HG02885 (cell line): ENCODE data around the gene SND1.

ENCODE experiments used
- ATAC-seq: cut with Tn5 transposase; IDR thresholded peaks from one replicate; pipeline ENCODE4 v1.9.1; 2021; ENCODE audit warnings: mild to moderate bottlenecking; ENCODE audit not compliant: unreplicated experiment, poor library complexity

The SND1 gene

DNA sequence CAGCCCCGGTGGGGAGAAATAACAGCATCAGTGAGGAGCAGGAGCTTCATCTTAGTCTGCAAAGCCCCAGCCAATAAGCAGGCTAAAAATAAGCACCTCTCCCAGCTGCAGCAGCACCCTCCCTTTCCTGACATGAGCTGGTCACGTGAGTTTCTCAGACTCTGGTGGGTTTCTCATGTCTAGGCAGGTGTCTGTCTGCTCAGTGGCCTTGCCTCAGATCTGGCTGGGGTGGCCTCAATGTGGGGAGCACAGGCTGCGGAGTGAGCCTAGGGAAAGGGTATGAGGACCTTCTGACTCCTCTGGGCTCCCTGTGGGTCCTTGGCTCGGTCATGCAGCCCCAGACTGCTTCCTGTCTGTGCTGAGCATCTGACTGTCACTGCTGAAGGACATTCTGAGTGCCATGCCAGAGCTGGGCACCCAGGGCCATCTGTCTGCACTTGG lies 460.8 kb downstream of the SND1 start:
- peak; percentile 19 for ATAC-seq

DNA sequence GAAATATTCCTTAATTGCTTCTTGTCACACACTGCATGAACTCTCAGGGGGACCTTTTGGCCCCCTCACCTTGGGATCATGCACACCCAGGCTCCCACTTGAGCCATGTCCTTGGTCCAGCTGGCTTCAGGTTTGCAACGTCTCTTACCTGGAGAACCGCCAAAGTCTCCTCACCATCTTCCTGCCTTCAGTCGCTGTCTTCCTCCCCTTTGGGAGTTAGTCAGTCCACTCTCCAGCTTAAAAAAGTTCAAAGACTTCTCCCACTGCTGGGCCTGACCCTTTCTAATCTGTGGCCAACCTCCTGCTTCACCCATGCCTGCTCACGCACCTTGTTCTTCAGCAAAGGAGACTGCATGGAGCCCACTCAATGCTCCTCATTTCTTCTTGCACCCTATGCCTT lies 461.8 kb downstream of the SND1 start:
- no peak for ATAC-seq

DNA sequence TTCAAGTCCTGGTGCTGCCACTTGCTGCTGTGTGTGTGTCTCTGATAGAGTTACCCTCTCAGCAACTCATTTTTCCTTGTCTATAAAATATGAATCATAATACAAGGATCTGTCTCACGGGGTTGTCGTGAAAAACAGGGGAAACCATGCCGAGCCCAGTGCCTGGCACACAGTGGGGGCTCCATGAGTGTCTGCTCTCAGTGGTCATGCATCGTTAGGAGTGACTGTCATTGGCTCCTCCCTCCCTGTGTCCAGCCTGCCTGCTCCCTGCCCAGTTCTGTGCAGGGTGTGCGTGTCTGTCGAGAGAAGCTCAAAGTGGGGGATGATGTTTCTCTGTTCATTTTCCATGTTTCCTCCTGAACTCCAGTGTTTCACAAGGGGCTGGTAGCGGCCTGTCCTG lies 462.8 kb downstream of the SND1 start:
- no peak for ATAC-seq

DNA sequence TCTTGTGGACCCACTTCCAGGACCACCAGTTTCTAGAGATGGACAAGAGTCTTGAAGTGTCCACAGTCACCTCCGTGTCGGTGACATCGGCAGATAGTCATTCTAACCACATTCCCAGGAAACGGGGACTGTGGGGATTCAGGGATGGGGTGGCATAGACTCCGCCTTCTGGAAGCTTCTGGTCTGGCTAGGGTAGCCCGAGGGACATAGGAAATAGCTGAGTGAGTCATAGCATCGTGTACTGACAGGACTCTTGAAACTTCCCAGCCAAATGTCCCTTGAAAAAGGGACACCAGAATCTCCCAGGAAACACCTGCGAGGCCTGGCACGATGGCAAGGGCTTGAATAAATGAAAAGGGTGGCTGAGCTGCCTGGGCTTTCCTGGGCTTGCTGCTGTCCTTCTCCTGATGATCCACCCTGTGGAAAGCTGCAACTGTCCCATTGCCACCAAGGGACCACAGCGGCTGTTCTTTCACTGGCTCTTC lies 463.4 kb downstream of the SND1 start:
- ATAC-seq: no peak

DNA sequence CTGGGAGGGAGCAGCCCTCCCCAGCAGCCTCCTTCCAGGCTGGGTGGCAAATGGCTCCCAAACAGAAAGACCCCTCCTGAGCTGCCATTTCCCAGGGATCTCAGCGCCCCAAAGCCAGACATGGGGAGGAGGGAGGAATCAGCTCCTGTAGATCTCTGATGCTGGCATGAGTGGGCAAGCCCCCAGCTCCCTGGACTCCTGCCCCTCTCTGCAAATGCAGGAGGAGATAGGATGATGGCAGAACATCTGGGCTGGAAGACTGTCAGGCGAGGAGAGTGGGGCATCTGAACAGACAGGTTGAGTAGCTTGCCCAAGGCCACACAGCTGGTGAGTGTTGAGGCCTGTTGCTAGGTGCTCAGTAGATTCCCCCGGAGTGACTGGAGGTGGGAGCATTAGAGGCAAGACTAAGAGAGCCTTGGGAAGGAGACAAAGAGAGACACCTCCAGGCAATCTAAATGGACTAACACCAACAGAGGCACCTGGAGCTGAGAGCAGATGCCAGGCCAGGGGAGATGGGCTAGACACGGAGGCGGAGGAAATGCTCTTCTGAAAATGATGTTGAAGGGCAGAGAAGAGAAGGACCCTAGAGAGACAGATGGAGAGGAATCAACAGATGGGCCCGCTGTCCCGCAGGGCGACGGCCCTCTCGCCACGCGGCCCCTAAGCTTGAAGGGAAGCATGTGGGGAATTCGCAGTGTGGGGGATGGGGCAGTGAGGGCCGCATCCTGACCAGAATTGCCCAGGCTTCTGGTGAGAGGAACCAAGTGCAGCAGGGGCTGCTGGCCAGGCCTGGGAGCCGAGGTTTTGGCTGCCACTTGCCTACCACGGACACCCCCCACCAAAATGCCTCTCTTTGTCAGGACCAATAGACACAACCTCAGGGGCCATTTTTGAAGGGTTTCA lies 464.1 kb downstream of the SND1 start:
- ATAC-seq: no peak

DNA sequence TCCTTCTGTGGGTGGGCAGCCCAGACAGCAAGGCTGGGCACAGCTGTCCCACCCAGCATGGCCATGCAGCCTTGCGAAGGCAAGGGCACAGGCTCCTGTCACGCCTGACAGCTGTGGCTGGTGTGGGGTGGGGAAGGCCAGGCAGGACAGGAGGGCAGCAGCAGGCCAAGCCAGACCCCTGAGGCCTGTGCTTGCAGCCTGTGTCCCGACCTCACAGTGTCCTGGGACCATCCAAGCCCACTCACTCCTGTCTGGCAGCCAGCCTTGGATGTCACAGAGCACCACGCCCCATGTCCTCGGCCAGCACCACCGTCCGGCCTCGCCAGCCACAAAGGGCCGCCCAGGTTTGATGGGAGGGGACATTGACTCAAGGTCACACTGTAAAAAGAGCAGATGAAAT lies 464.7 kb downstream of the SND1 start:
- no peak for ATAC-seq

DNA sequence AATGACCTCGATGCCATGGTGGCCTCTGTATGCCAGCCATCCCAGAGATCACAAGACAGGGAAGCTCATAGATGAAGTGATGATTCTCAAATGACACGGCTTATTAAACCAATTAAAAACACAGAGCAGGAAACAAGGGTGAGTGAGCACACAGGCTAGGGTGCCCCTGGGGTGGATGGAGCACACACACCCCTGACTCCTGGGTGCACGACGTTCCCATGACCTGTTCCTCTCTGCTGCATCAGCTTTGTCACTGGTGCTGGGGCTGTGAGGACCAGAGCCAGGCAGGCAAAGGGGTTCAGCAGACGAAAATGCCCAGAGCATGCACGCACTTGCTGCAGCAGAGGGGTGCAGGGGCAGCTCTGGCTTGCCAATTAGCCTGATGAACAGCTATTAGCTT lies 465.7 kb downstream of the SND1 start:
- no peak for ATAC-seq

DNA sequence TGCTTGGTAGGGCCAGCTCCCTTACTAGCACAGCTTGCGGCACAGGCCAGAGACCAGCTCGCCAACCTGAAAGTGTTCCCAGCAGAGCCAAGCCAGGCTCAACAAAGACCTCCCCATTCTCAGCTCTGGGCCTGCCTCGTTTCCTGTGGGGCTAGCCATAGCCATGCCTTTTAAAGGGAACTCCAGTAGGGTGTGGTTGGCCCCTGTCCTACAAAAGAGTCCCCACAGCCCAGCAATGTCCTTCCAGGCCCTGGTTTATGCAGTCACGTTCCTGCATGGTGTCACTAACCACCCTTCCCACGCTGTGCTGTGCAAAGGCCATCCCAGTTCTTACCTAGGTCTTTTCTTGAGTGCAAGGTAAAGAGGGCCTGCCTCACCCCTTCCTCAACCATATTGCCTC lies 467.0 kb downstream of the SND1 start:
- no peak for ATAC-seq

DNA sequence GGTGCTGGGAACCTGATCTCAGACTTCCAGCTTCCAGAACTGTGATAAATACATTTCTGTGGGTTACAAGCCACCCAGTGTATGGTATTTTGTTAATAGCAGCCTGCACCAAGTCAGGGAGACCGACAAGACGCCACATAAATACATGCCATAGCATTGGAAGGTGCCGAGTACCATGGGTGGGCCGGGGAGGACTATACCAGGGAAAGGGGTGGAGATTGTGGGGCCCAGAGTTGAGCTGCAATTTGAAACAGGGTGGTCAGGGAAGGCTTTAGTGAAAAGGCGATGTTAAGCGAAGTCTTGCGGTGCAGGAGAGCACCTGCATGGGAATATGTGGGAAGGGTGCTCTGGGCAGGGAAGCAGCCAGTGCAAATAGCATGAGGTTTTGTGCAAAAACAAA lies 468.1 kb downstream of the SND1 start:
- no peak for ATAC-seq

DNA sequence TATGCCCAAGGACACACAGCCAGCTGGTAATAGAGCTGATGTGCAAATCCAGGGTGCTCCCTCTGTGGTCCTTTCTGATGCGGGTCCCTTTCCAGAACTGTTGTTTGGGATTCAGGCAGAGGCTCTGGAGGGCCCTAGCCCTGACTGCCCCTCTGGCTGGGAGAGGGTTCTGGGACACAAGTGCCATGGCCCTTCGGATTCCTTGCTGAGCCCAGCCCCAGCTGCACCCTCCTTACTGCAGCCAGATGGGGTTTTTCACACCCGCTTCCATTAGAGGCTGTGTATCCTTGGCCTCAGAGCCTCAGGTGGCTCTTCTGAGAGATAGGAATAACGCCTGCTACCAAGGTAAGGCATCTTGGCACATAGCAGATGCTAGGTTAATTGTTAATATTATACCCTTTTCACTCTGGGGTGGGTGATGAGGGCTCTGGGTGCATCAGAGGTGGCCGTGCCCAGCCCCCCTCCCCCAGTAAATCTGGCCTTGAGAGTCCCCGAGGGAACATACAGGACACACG lies 469.0 kb downstream of the SND1 start:
- no peak for ATAC-seq

DNA sequence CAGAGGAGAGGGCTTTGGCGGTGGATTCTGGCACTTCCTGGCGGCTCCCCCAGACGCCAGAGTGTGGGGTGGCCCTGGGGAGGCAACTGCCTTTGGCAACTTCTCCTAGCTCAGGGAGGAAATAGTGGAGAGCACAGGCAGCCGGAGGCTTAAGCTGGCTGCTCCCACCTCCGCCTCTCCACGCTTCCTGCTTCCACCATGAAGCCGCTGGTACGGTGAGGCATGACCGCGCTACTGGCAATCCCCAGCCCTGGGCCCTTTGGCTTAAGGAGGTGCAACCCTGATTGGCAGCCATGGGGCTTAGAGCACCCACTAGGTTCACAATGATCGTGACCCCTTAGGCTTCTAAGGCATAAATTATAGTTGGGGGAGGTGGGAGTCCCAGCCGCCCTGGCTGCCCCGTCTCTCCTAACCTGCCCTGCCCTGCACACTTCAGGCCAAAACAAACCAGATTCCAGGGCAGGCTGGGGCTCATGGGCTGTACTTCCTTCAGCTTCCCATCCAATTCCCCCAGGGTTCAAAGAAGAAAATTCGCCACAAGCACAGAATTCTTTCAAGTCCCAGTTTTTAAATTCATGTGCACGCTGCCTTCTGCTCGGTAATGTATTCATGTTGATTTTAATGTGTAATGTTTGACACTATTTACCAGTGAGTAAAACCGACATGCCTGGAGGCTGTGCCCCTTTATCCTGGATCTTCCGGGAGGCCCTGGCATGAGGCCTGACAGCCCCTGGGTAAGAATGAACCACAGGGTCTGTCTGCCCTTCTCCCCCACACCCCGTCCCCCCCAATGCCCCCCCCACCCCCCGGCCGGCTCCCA lies 469.9 kb downstream of the SND1 start:
- ATAC-seq: no peak

DNA sequence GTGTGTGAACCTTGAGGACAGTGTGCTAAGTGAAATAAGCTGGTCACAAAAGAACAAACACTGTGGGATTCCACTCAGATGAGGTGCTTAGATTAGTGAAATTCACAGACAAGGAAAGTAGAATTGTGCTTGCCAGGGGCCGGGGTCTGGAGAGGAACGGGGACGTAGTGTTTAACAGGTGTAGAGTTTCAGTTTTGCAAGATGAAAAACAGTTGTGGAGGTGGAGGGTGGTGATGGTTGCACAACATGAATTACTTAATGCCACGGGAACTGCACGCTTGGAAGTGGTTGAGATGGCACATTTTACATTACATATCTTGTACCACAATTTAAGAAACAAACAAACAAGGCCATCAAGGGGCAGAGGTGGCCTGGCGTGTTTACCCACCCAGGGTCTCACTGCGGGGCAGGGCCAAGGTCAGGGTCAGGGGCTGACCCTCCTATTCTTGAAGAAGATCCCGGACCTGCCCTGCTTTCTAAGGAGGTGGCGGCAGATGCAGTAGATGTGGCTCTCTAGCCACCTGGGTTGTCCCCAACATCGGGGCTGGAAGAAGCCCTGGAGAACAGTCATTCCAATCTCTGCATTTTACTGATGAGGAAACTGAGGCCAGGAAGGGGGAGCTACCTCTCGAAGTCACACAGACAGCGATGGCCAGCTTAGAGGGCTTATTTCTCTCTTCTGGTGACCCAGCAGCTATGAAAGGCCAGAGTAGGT lies 470.7 kb downstream of the SND1 start:
- no peak for ATAC-seq

DNA sequence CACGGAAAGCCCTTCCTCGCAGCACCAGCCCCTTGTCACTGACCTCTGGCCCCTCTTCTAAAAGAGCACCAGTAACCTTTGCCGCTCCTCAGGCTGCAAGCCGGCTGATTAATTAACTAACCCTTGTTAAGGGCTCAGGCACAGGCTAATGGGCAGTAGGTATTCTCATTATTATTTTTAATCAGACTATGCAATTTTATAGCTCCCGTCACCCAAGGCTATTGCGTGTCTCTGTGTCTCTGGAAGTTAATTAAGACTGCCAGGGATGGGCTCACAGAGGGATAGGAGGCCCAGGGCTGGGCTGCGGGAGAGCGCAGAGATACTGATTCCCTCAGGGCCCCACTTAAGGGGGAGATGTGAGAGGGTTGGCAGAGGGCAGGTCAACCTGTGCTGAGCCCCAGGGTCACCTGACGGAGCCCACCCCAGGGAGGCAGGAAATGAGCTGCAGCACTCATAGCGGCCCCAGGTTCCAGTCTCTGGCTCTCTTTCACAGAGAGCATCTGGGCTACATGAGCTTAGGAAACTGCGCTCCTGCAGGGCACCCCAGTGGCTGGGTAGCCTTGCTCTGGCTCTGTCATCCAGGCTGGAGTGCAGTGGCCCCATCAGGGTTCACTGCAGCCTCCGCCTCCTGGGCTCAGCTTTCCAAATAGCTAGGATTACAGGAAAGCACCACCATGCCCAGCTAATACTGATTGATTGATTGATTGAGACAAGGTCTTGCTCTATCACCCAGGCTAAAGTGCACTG lies 471.5 kb downstream of the SND1 start:
- ATAC-seq: no peak

DNA sequence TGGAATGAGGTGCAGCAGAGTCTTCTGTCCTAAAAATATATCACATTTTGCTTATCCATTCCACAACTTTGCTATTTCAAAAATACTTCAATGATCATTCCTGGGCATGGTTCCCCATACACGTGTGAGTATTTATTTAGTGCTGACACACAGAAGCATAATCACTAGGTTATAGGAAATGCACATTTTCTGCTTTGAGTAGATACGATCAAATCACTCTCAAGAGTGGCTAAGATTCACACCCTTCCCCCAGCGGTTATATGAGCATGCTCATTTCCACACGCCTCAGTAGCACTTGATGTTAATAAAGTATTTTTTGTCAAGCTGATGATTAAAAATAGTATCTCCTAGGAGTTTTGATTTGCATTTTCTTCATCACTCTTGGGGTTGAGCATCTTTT lies 472.8 kb downstream of the SND1 start:
- ATAC-seq: no peak

DNA sequence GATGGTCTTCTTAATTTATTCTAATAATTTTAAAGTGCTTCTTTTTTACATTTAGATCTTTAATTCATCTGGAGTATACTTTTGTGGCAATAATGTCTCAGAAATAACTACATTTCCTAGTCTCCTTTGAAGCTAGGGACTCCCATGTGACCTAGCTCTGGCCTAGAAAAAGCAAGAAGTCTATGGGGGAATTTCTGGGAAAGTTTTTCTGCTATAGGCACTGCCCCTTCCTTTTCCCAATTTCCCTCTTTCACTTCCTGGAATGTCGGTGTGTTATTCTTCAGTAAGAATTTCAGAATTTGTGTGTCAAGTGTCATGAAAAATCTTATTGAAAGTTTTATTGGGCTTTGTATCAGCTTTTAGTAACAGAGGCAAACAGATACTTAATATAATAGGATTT lies 473.8 kb downstream of the SND1 start:
- ATAC-seq: no peak

DNA sequence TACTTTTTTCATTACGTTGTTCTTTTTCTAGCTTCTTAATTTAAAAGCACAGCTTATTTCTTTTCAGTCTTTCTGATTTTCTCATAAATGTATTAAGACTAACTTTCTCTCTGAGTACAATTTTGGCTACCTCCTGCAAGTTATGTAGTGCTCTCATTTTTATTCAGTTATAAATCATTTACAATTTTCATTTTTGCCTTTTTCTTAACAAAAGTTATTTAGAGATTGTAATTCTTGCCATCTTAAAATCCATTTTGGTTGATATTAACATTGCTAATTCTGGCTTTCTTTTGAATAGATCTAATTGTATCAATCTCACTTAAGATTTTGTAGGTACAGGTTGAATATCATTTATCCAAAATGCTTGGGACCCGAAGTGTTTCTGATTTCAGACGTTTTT lies 476.4 kb downstream of the SND1 start:
- no peak for ATAC-seq

DNA sequence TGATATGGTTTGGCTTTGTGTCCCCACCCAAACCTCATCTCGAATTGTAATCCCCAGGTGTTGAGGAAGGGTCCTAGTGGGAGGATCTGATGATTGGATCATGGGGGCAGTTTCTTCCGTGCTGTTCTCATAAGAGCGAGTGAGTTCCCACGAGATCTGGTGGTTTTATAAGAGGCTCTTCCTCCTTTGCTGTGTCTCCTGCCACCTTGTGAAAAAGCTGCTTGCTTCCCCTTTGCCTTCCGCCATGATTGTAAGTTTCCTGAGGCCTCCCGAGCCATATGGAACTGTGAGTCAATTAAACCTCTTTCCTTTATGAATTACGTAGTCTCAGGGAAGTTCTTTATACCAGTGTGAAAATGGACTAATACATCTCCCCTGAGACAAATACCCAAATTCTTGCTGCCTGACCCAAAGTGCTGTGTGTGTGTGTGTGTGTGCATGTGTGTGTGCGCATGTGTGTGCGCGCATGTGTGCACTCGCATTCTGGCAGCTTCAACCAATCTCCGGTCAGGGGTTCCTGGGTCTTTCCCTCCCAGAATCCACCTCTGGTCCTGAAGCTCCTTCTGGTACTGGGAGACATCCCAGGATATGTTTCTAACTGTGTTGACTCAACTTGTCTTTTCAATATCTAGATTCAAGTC lies 477.4 kb downstream of the SND1 start:
- no peak for ATAC-seq

DNA sequence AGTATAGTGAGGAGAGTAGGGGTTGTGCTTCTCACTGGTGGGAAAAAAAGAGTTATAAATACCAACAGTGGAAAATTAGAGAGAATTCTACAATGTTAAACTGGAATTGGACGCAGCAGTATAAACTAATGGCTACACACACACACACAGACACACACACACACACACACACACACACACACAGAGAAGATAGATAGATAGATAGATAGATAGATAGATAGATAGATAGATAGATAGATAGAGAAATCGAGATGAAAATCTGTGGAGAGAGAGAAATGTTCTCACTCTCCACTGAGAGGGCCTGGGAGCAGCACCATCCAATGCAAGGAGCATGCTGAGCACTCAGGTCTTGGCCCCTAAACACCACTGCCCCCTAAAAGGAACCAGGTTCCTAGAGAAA lies 479.1 kb downstream of the SND1 start:
- ATAC-seq: no peak

DNA sequence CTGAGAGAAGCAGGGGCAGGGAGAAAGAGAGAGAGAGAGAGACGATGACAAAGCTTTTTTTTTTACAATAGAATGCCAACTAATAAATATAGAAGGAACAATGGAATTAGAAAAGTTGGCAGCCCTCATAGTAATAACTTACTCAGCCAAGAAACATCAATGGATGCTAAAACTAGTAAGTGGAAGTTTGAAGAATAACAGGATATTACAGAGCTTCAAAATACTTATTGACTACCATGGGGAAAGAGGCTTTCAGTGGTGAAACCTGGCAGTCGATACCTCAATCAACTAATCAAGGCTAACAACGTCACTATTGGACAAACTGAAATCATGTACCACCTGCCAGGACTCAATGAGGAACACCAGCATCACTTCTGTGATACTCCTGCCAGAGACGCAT lies 479.7 kb downstream of the SND1 start:
- no peak for ATAC-seq
